Measurements from ENCODE around the gene CUEDC2.

GRCh38 chr10:102414749-102415148 is 17.6 kb downstream of the CUEDC2 start:
- TF ChIP-seq CTCF (IDR thresholded peaks at IDR 0.05) (no peak), ZFX (IDR thresholded peaks at IDR 0.05; ENCODE audit: borderline replicate concordance) (no peak)

All from 22Rv1 (cell line).